ENCODE data around the gene KRTAP9-4.
"Not testable (repeated sequence)": the region's sequence is repeated elsewhere in the genome, so short reads cannot be mapped to it uniquely, and the experiment has no call there.

Gene KRTAP9-4

GRCh38 chr17:41226051-41226450 is 23.4 kb upstream of the KRTAP9-4 start:
- H3K27ac ChIP-seq: no peak overlapping the region

GRCh38 chr17:41226598-41227095 is 22.8 kb upstream of the KRTAP9-4 start, which contains the start of gene KRTAP9-2:
Gene KRTAP9-2, plus strand, starts transcription at chr17:41226648. Its CDS starts 7 bp downstream, at chr17:41226655.
- H3K4me1 ChIP-seq (ENCODE audit: low read depth, poor library complexity, severe bottlenecking); H3K4me2 ChIP-seq; H3K27me3 ChIP-seq (ENCODE audit: insufficient read depth, low read depth); H3K27ac ChIP-seq; H3K79me2 ChIP-seq (ENCODE audit: insufficient read depth, low read depth); H4K20me1 ChIP-seq (ENCODE audit: insufficient read depth); H3K9ac ChIP-seq; H2AFZ ChIP-seq (ENCODE audit: low read depth); H3K4me3 ChIP-seq (IDR thresholded peaks at IDR 0.05; ENCODE audit: insufficient read depth, low read depth, low read length); H3K36me3 ChIP-seq (ENCODE audit: insufficient read depth): not testable (repeated sequence)

More at GRCh38 chr17:41226051-41226450, 23.4 kb upstream of the KRTAP9-4 start:
- Histone ChIP-seq H3K4me1 (ENCODE audit: low read depth, poor library complexity, severe bottlenecking) (no peaks in the 10 kb centered on the region), H3K27me3 (ENCODE audit: insufficient read depth, low read depth) (no peaks in the 10 kb centered on the region), H4K20me1 (ENCODE audit: insufficient read depth) (no peaks in the 10 kb centered on the region), H3K4me2 (no peak overlapping the region), H3K79me2 (ENCODE audit: insufficient read depth, low read depth) (no peaks in the 10 kb centered on the region), H3K9ac (no peak overlapping the region), H3K4me3 (IDR thresholded peaks at IDR 0.05; ENCODE audit: insufficient read depth, low read depth, low read length) (no peak overlapping the region), H2AFZ (ENCODE audit: low read depth) (no peak overlapping the region), H3K36me3 (ENCODE audit: insufficient read depth) (no peaks in the 10 kb centered on the region)
- TF ChIP-seq CTCF (conservative IDR thresholded peaks at IDR 0.05; ENCODE audit: low read depth, low read length): no peak

GRCh38 chr17:41230094-41230493 is 19.4 kb upstream of the KRTAP9-4 start:
- H4K20me1 ChIP-seq (ENCODE audit: insufficient read depth): no peaks in the 10 kb centered on the region
- no peak for TF ChIP-seq CTCF (conservative IDR thresholded peaks at IDR 0.05; ENCODE audit: low read depth, low read length)
- no peaks in the 10 kb centered on the region for H3K27me3 ChIP-seq (ENCODE audit: insufficient read depth, low read depth)
- H2AFZ ChIP-seq (ENCODE audit: low read depth): no peak overlapping the region
- no peaks in the 10 kb centered on the region for H3K36me3 ChIP-seq (ENCODE audit: insufficient read depth)
- no peak overlapping the region for H3K27ac ChIP-seq
- H3K4me1 ChIP-seq (ENCODE audit: low read depth, poor library complexity, severe bottlenecking): no peaks in the 10 kb centered on the region
- no peak overlapping the region for H3K4me3 ChIP-seq (IDR thresholded peaks at IDR 0.05; ENCODE audit: insufficient read depth, low read depth, low read length)
- H3K9ac ChIP-seq: no peak overlapping the region
- H3K4me2 ChIP-seq: no peak overlapping the region
- H3K79me2 ChIP-seq (ENCODE audit: insufficient read depth, low read depth): no peaks in the 10 kb centered on the region

- H3K27ac ChIP-seq: no peak overlapping the region
- no peaks in the 10 kb centered on the region for H3K4me1 ChIP-seq (ENCODE audit: low read depth, poor library complexity, severe bottlenecking)
These were observed 17.8 kb upstream of the KRTAP9-4 start for GRCh38 chr17:41231731-41232130.

GRCh38 chr17:41232399-41233105 is 16.9 kb upstream of the KRTAP9-4 start, which contains the start of gene KRTAP9-3:
Gene KRTAP9-3, plus strand, starts transcription at chr17:41232449. Its CDS starts 53 bp downstream, at chr17:41232502.
- not testable (repeated sequence) for H3K27me3 ChIP-seq (ENCODE audit: insufficient read depth, low read depth); H3K79me2 ChIP-seq (ENCODE audit: insufficient read depth, low read depth); H3K4me2 ChIP-seq; H3K27ac ChIP-seq; H2AFZ ChIP-seq (ENCODE audit: low read depth); H3K36me3 ChIP-seq (ENCODE audit: insufficient read depth); H3K4me3 ChIP-seq (IDR thresholded peaks at IDR 0.05; ENCODE audit: insufficient read depth, low read depth, low read length); H3K9ac ChIP-seq; H3K4me1 ChIP-seq (ENCODE audit: low read depth, poor library complexity, severe bottlenecking); H4K20me1 ChIP-seq (ENCODE audit: insufficient read depth)

More at GRCh38 chr17:41231731-41232130, 17.8 kb upstream of the KRTAP9-4 start:
- no peak overlapping the region for H3K9ac ChIP-seq
- no peak overlapping the region for H3K4me2 ChIP-seq
- H4K20me1 ChIP-seq (ENCODE audit: insufficient read depth): no peaks in the 10 kb centered on the region
- no peaks in the 10 kb centered on the region for H3K36me3 ChIP-seq (ENCODE audit: insufficient read depth)
- no peak for TF ChIP-seq CTCF (conservative IDR thresholded peaks at IDR 0.05; ENCODE audit: low read depth, low read length)
- no peak overlapping the region for H3K4me3 ChIP-seq (IDR thresholded peaks at IDR 0.05; ENCODE audit: insufficient read depth, low read depth, low read length)
- H3K79me2 ChIP-seq (ENCODE audit: insufficient read depth, low read depth): no peaks in the 10 kb centered on the region
- H2AFZ ChIP-seq (ENCODE audit: low read depth): no peak overlapping the region
- no peaks in the 10 kb centered on the region for H3K27me3 ChIP-seq (ENCODE audit: insufficient read depth, low read depth)

- not testable (repeated sequence) for H2AFZ ChIP-seq (ENCODE audit: low read depth); H3K4me1 ChIP-seq (ENCODE audit: low read depth, poor library complexity, severe bottlenecking); H4K20me1 ChIP-seq (ENCODE audit: insufficient read depth); H3K27me3 ChIP-seq (ENCODE audit: insufficient read depth, low read depth); H3K27ac ChIP-seq; H3K4me3 ChIP-seq (IDR thresholded peaks at IDR 0.05; ENCODE audit: insufficient read depth, low read depth, low read length); H3K4me2 ChIP-seq; H3K36me3 ChIP-seq (ENCODE audit: insufficient read depth); H3K79me2 ChIP-seq (ENCODE audit: insufficient read depth, low read depth); H3K9ac ChIP-seq
These were observed 12.4 kb upstream of the KRTAP9-4 start for GRCh38 chr17:41237116-41237515.

- not testable (repeated sequence) for H2AFZ ChIP-seq (ENCODE audit: low read depth); H3K4me2 ChIP-seq; H3K4me1 ChIP-seq (ENCODE audit: low read depth, poor library complexity, severe bottlenecking); H4K20me1 ChIP-seq (ENCODE audit: insufficient read depth); H3K27me3 ChIP-seq (ENCODE audit: insufficient read depth, low read depth); H3K27ac ChIP-seq; H3K9ac ChIP-seq; H3K36me3 ChIP-seq (ENCODE audit: insufficient read depth); H3K4me3 ChIP-seq (IDR thresholded peaks at IDR 0.05; ENCODE audit: insufficient read depth, low read depth, low read length); H3K79me2 ChIP-seq (ENCODE audit: insufficient read depth, low read depth)
These were observed 11.5 kb upstream of the KRTAP9-4 start, which contains the start of gene KRTAP9-8 for GRCh38 chr17:41237949-41238437. Gene KRTAP9-8, plus strand, starts transcription at chr17:41237999. Its CDS starts 53 bp downstream, at chr17:41238052.

Measured in KMS-11 (cell line).